Epithelial cell of proximal tubule (primary cell): ENCODE measurements around the gene PRKCE. TPM values are rescaled to one million over a fixed set of nuclear protein-coding genes. Genes with fewer than 3 reads are reported as not detected.

Experiments used
- DNase-seq: peaks from one replicate; pipeline ENCODE4 v3.0.0-alpha.2; 2011; ENCODE audit warnings: low read depth
- H3K4me3 ChIP-seq: 2 replicates; pipeline ENCODE4 v1.5.1; 2011; ENCODE audit warnings: low read depth, mild to moderate bottlenecking, low read length
- total RNA-seq: library from RNA; depleted of rRNA; stranded (reverse); fragments of >200 nt; gene quantifications from 2 replicates; pipeline ENCODE4 v1.2.3, GENCODE V29; 2015
- TF ChIP-seq, protein P1 (sequence below): conservative IDR thresholded peaks from 2 replicates; pipeline ENCODE4 v1.5.1; 2012; ENCODE audit warnings: low read depth, mild to moderate bottlenecking, low read length

Gene PRKCE
- total RNA-seq, 1 donor from 2014 or later, result 2.5 TPM

DNA sequence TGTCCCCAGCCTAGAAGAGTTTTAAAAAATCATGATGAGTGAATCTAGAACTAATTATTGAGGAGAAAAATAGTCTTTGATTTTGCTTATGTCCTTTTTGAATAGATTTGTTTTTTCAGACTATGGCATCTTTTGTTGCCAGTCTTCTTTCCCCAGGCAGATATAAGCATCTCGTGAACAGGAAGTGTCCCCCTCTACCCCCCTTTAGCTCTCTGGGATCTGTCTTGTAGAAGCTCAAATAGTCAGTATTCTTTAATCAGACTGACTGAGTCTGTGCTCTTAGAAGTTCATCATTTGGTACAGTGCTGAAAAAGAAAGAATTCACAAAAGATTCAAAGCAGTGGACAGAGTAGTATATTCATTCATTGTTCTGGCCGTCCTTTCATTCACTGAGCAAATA is 10.4 kb downstream of the PRKCE start:
- TF ChIP-seq, protein P1, sequence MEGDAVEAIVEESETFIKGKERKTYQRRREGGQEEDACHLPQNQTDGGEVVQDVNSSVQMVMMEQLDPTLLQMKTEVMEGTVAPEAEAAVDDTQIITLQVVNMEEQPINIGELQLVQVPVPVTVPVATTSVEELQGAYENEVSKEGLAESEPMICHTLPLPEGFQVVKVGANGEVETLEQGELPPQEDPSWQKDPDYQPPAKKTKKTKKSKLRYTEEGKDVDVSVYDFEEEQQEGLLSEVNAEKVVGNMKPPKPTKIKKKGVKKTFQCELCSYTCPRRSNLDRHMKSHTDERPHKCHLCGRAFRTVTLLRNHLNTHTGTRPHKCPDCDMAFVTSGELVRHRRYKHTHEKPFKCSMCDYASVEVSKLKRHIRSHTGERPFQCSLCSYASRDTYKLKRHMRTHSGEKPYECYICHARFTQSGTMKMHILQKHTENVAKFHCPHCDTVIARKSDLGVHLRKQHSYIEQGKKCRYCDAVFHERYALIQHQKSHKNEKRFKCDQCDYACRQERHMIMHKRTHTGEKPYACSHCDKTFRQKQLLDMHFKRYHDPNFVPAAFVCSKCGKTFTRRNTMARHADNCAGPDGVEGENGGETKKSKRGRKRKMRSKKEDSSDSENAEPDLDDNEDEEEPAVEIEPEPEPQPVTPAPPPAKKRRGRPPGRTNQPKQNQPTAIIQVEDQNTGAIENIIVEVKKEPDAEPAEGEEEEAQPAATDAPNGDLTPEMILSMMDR, result no peak
- no peak overlapping the region for H3K4me3 ChIP-seq
- DNase-seq, result no peak

DNA sequence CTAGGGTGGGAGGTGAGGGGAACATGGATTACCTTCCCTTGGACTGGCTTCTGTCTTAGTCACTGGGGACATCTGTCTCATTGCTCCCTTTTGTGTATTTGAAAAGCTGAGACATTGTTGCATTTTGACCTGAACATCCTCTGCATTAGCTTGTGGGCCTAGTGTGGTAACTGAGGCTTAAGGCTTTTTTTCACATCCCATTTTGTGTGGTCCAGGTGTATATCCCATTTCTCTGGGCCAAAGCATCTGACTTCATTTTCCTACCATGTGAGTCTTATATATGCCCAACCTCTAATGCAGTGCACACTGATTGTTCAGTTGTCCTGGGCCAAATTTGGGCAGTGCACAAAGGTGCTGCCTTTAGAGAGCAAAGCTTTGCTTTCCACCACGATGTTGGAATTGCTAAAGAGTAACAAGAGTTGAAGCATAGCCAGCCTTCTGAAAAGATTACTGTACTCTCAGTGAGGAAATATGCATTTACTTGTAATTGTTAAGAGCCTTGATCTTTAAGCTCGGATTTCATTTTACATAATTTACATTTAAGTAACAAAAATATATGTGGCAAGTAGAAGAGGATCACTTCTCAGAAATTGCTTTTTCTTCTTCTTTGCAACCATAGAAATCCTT is 13.3 kb downstream of the PRKCE start:
- TF ChIP-seq, protein P1, result no peak
- no peak for DNase-seq
- H3K4me3 ChIP-seq, result no peak overlapping the region

DNA sequence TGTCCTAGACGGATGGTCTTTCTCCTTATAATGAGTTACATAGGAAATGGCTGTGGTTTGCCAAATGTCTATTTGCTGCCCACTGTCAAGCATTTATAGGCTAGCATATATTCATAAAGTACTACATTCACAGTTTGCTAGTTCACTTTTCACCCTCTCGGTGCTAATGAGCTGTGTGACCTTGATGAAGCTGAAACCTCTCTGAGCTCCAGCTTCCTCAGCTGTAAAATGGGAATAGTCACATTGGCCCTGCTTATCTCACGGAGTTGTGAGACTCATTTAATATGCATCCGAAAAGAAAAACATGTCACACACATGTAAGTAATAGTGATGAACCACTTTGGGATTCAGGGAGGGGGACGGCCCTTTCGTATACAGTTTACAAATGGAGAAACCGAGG is 17.0 kb downstream of the PRKCE start:
- no peak for DNase-seq
- TF ChIP-seq, protein P1, result no peak
- H3K4me3 ChIP-seq, result no peak overlapping the region

DNA sequence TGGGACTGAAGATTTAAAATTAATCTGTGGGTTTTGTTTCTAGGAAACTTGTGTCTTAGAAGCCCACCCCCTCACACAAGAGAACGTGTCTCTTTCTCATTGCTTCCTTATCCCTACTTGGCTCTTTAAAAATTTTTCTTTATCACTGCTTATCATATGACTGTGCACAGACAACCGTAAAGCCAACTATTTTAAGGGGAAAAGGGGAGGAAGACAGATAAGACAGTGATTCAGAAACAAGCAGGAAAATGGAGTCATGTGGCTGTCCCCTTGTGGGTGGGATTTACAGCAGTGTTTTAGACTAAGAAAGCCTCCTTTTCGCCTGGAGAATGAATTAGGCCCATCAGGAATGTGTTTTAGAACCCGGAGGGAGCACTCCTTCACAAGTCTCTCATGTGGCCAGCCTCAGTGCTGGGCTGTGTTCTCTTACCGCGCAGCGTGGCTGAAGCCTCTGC is 17.6 kb downstream of the PRKCE start:
- TF ChIP-seq, protein P1, result no peak
- no peak for DNase-seq

DNA sequence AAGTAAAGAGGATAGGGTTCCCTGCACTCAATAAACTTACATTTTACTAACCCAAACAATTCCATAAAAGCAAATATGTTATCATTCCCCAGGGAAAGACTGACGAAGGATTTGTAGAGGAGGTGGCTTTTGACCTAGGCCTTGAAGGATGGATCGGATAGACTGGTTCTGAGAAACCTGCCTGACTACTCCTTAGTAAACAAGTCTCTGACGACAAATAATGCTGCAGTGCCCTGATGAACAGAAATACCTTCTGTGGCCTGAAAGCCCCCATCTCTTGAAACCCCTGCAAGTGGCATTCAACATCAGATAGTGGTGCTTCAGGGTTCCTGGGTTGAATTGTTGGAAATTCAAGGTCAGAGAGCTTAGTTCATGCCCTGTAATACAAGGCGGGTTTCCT is 19.2 kb downstream of the PRKCE start:
- TF ChIP-seq, protein P1, result no peak
- DNase-seq, result no peak
- H3K4me3 ChIP-seq, result no peak overlapping the region

More for the DNA sequence above, 17.6 kb downstream of the PRKCE start:
- no peak overlapping the region for H3K4me3 ChIP-seq

DNA sequence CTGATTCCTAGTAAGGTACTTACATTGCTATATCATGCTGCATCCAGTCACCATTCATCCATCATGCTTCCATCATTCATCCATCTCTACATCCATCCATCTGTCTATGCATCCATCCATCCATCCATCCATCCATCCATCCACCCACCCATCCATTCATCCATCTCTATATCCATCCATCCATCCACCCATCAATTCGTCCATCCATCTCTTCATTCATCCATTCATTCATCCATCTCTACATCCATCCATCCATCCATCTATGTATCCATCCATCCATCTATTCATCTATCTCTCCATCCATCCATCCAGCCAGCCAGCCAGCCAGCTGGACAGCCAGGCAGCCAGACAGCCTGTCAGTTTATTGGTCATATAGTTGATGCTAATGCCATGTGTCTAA is 20.7 kb downstream of the PRKCE start:
- H3K4me3 ChIP-seq, result no peak overlapping the region
- TF ChIP-seq, protein P1, result no peak
- DNase-seq, result no peak
